HG02973 (cell line): Measurements from ENCODE around the gene AFF3.

ENCODE experiments used
- ATAC-seq: cut with Tn5 transposase; IDR thresholded peaks from one replicate; pipeline ENCODE4 v1.9.1; 2021; ENCODE audit warnings: moderate library complexity; ENCODE audit not compliant: unreplicated experiment

AFF3 gene

GRCh38 chr2:100073110-100073509 is 69.3 kb downstream of the AFF3 start:
- ATAC-seq: no peak

GRCh38 chr2:100072503-100072902 is 69.9 kb downstream of the AFF3 start:
- ATAC-seq: no peak

- ATAC-seq: no peak
Measured at GRCh38 chr2:100071335-100072043, 70.9 kb downstream of the AFF3 start.

GRCh38 chr2:100070078-100070477 is 72.3 kb downstream of the AFF3 start:
- no peak for ATAC-seq

- ATAC-seq: no peak
Measured at GRCh38 chr2:100068395-100068794, 74.0 kb downstream of the AFF3 start.

GRCh38 chr2:100067784-100068183 is 74.6 kb downstream of the AFF3 start:
- no peak for ATAC-seq

GRCh38 chr2:100066856-100067255 is 75.5 kb downstream of the AFF3 start:
- no peak for ATAC-seq

- ATAC-seq: no peak
Measured at GRCh38 chr2:100066246-100066645, 76.1 kb downstream of the AFF3 start.

GRCh38 chr2:100064592-100065428 is 77.6 kb downstream of the AFF3 start:
- no peak for ATAC-seq

GRCh38 chr2:100064165-100064564 is 78.2 kb downstream of the AFF3 start:
- ATAC-seq: no peak

GRCh38 chr2:100063459-100063953 is 78.9 kb downstream of the AFF3 start:
- no peak for ATAC-seq

GRCh38 chr2:100062336-100062735 is 80.1 kb downstream of the AFF3 start:
- no peak for ATAC-seq

GRCh38 chr2:100060875-100061274 is 81.5 kb downstream of the AFF3 start:
- no peak for ATAC-seq

GRCh38 chr2:100059638-100060037 is 82.8 kb downstream of the AFF3 start:
- no peak for ATAC-seq

GRCh38 chr2:100057901-100058261 is 84.5 kb downstream of the AFF3 start:
- no peak for ATAC-seq

- ATAC-seq: no peak
Measured at GRCh38 chr2:100054426-100054825, 88.0 kb downstream of the AFF3 start.

GRCh38 chr2:100053087-100053885 is 89.1 kb downstream of the AFF3 start:
- ATAC-seq: no peak

GRCh38 chr2:100052650-100053049 is 89.7 kb downstream of the AFF3 start:
- no peak for ATAC-seq

- ATAC-seq: no peak
Measured at GRCh38 chr2:100051253-100051652, 91.1 kb downstream of the AFF3 start.

- ATAC-seq: no peak
Measured at GRCh38 chr2:100050685-100051084, 91.7 kb downstream of the AFF3 start.
